Esophagus squamous epithelium (tissue), 5 donors: ENCODE measurements around the gene CASTOR1. TPM values are rescaled to one million over a fixed set of nuclear protein-coding genes. Genes with fewer than 3 reads are reported as not detected.

Source experiments
- DNase-seq: peaks from one replicate; lab custom pipeline; 2025; lab: John Stamatoyannopoulos, UW
- H3K27ac ChIP-seq, 4 donors: fragments of 200-600 bp; sonication (generic); one replicate each; pipeline ENCODE4 v1.5.1; 2016 to 2019; ENCODE audit warnings: mild to moderate bottlenecking in 1 of 4
- H3K27me3 ChIP-seq, 4 donors: fragments of 200-600 bp; sonication (generic); 1 replicate in 3 of 4; 2 replicates in 1 of 4; pipeline versions ENCODE4 v1.5.1 to v1.6.0; 2017 to 2021; ENCODE audit warnings: antibody characterized with exemption in 1 of 4
- H3K36me3 ChIP-seq, 3 donors: fragments of 200-600 bp; sonication (generic); one replicate each; pipeline ENCODE4 v1.5.1; 2016 to 2019
- H3K4me1 ChIP-seq, 3 donors: fragments of 200-600 bp; sonication (generic); one replicate each; pipeline ENCODE4 v1.5.1; 2017 to 2019
- H3K4me3 ChIP-seq, 4 donors: fragments of 200-600 bp; sonication (generic); 1 replicate in 3 of 4; 2 replicates in 1 of 4; pipeline ENCODE4 v1.5.1; 2016 to 2019; ENCODE audit warnings: mild to moderate bottlenecking in 2 of 4, moderate library complexity in 1 of 4
- H3K9me3 ChIP-seq, 3 donors: fragments of 200-600 bp; sonication (generic); one replicate each; pipeline ENCODE4 v1.5.1; 2016 to 2019
- POLR2A ChIP-seq, 4 donors: fragments of 450-650 bp; IDR thresholded peaks; one replicate each; pipeline ENCODE4 v1.6.1; 2017; ENCODE audit warnings: antibody characterized with exemption in 4 of 4, mild to moderate bottlenecking in 4 of 4, moderate library complexity in 3 of 4
- WGBS, 2 donors: methylation state at CpG; one replicate each; pipeline ENCODE4 v1.1.5; 2018; 5-methylcytosine and 5-hydroxymethylcytosine counted together
- intact Hi-C: fragments of 100-400 bp; cut with DNase I; formaldehyde crosslinking; loops from one replicate; pipeline ENCODE4 v1.15.0; 2022
- total RNA-seq, 4 donors: library from RNA; depleted of rRNA; stranded (reverse); fragments of >200 nt; gene quantifications; one replicate each; pipeline ENCODE4 v1.1.0, GENCODE V29; 2016
- TF ChIP-seq, protein P1 (sequence below), 6 experiments: fragments of 450-650 bp in 4 of 6; fragments of 200-600 bp in 2 of 6; sonication (generic) in 2 of 6; IDR thresholded peaks; one replicate each; pipeline ENCODE4 v1.5.1; 2016 to 2019; ENCODE audit warnings: antibody characterized with exemption in 6 of 6, mild to moderate bottlenecking in 4 of 6, moderate library complexity in 4 of 6
- donor health status: DM: yes; HTN: yes; CAD: no.

Gene CASTOR1
- total RNA-seq, 4 donors from 2014 or later: 18.9 to 76.4 (median 40.7) TPM

DNA sequence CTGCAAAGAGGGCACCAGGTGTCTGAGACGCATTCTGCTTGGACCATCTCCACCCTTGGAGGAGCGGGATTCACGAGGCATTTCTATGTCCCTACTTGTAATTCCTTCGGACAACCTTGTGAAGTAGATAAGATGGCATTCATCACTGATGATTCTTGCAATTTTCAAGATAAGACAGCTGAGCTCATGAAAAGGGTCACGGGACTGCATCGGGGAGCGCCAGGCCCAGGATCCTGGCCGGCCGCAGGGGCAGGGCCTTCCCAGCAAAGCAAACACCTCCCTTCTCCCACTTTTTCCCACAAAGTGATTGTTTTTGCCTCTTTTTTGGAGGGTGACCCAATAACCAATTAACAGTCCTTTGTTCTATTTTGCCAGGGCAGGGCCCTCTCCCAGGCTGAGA lies 51.2 kb downstream of the CASTOR1 start:
- no peak overlapping the region for H3K27ac ChIP-seq
- 93 to 95% methylated on average over 7 to 8 of the region's 9 CpGs for WGBS, 2 donors

DNA sequence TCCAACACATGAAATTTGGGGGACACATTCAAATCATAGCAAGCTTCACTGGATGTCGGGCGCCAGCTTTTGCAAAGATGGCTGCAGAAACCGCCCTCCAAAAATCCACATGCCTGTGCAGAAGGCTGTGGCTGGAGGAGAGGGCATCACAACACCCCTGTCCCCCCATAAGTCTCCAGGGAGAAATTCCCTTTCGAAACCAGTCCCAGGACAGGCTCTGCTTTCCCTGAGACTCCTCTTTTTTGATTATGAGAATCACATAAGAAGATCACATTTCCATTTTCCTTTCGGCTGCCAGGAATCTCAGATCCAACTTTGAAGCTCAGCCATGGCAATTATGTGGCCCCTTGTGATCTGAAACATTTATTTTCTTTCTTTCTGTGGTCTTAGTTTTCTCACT lies 52.4 kb downstream of the CASTOR1 start:
- no peaks in the 10 kb centered on the region for H3K9me3 ChIP-seq
- 99 to 100% methylated on average over 2 to 5 of the region's 5 CpGs for WGBS, 2 donors
- H3K4me3 ChIP-seq: no peak overlapping the region
- no peak for DNase-seq
- H3K4me1 ChIP-seq: peaks cover 0 to 33% (median 0%) of the 10 kb centered on the region in 3 donors
- no peak for TF ChIP-seq POLR2A (IDR thresholded peaks at IDR 0.05)
- TF ChIP-seq, protein P1, sequence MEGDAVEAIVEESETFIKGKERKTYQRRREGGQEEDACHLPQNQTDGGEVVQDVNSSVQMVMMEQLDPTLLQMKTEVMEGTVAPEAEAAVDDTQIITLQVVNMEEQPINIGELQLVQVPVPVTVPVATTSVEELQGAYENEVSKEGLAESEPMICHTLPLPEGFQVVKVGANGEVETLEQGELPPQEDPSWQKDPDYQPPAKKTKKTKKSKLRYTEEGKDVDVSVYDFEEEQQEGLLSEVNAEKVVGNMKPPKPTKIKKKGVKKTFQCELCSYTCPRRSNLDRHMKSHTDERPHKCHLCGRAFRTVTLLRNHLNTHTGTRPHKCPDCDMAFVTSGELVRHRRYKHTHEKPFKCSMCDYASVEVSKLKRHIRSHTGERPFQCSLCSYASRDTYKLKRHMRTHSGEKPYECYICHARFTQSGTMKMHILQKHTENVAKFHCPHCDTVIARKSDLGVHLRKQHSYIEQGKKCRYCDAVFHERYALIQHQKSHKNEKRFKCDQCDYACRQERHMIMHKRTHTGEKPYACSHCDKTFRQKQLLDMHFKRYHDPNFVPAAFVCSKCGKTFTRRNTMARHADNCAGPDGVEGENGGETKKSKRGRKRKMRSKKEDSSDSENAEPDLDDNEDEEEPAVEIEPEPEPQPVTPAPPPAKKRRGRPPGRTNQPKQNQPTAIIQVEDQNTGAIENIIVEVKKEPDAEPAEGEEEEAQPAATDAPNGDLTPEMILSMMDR (IDR thresholded peaks at IDR 0.05): no peak
- intact Hi-C loops: no loop called here
- H3K36me3 ChIP-seq: no peaks in the 10 kb centered on the region
- H3K27ac ChIP-seq: no peak overlapping the region
- peaks cover 0 to 10% (median 0%) of the 10 kb centered on the region in 4 donors for H3K27me3 ChIP-seq

More for the DNA sequence above, 51.2 kb downstream of the CASTOR1 start:
- intact Hi-C loops: no loop called here
- Histone ChIP-seq H3K4me3 (no peak overlapping the region), H3K27me3 (peaks cover 0 to under 1% (median 0%) of the 10 kb centered on the region in 4 donors), H3K36me3 (no peaks in the 10 kb centered on the region), H3K4me1 (peaks cover 0 to 33% (median 0%) of the 10 kb centered on the region in 3 donors), H3K9me3 (no peaks in the 10 kb centered on the region)
- no peak for TF ChIP-seq POLR2A (IDR thresholded peaks at IDR 0.05)
- TF ChIP-seq, protein P1 (IDR thresholded peaks at IDR 0.05): no peak
- no peak for DNase-seq

DNA sequence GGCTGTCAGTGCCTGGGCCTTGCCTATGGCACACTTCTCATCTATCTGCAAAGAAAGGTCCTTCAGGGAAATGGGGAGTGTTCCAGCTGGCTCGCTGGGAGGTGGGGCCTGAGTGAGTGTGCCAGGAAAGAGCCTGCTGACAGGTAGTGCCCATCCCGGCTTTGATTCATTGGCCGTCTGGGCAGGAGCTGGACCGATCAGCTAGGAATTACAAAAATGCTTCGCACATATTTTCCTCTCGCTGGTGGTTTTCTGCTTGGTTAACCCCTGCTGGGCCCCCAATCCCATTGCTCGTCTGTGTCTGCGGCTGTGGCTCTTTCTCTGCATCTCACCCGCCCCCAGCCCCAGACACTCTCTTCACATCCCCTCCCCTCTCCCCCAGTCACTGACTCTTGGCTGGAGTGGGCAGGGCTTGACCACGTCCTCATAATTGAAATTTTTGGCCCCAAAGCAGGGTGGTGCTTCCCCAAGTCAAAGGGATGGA lies 53.6 kb downstream of the CASTOR1 start:
- H3K27ac ChIP-seq: no peak overlapping the region
- H3K4me1 ChIP-seq: peaks cover 0 to 27% (median 0%) of the 10 kb centered on the region in 3 donors
- no peak overlapping the region for H3K4me3 ChIP-seq
- intact Hi-C loops: no loop called here
- H3K9me3 ChIP-seq: no peaks in the 10 kb centered on the region
- 51 to 66% methylated on average over 8 of the region's 10 CpGs for WGBS, 2 donors
- H3K36me3 ChIP-seq: no peaks in the 10 kb centered on the region
- no peak for DNase-seq
- peaks cover 0 to 10% (median 0%) of the 10 kb centered on the region in 4 donors for H3K27me3 ChIP-seq
- no peak for TF ChIP-seq POLR2A (IDR thresholded peaks at IDR 0.05)
- TF ChIP-seq, protein P1 (IDR thresholded peaks at IDR 0.05): no peak

Other genes starting within 250 kb of the CASTOR1 start
- not detected for gene HORMAD2, start 209.0 kb downstream of the CASTOR1 start, total RNA-seq
- gene LIF, start 42.7 kb downstream of the CASTOR1 start, total RNA-seq: under 1 TPM; 0.08 to 0.76 (median 0.10) TPM
- 1 to 10 TPM in 1 of 4 donors, under 1 TPM in 2, not detected in 1; 0.19 to 5.7 (median 0.19) TPM for gene OSM, start 22.7 kb downstream of the CASTOR1 start, total RNA-seq
- 10 to 100 TPM; 40.7 to 55.1 (median 47.0) TPM for gene TBC1D10A, start 37.4 kb upstream of the CASTOR1 start, total RNA-seq
- gene SF3A1, start 67.4 kb upstream of the CASTOR1 start, total RNA-seq: 10 to 100 TPM; 29.1 to 94.2 (median 63.3) TPM
- 1 to 10 TPM in 3 of 4 donors, under 1 TPM in 1; 0.47 to 9.2 (median 3.1) TPM for gene CCDC157, start 67.5 kb upstream of the CASTOR1 start, total RNA-seq
- gene RNF215, start 97.9 kb upstream of the CASTOR1 start, total RNA-seq: 1 to 10 TPM; 2.3 to 8.4 (median 3.9) TPM
- gene SEC14L2, start 107.5 kb upstream of the CASTOR1 start, total RNA-seq: 10 to 100 TPM; 16.6 to 45.4 (median 28.2) TPM
- gene MTFP1, start 136.3 kb upstream of the CASTOR1 start, total RNA-seq: 10 to 100 TPM; 15.9 to 21.2 (median 19.0) TPM
- under 1 TPM in 1 of 4 donors, not detected in 3; 0.19 TPM for gene SEC14L3, start 182.5 kb upstream of the CASTOR1 start, total RNA-seq
- gene SEC14L4, start 216.2 kb upstream of the CASTOR1 start, total RNA-seq: not detected